NCI-H82 treated with DMSO at 0.1 percent for 48 hours (cell line): ENCODE measurements around the gene SAMD9L.
"Not testable (repeated sequence)": the region's sequence is repeated elsewhere in the genome, so short reads cannot be mapped to it uniquely, and the experiment has no call there.

ENCODE experiments used
- DNase-seq: peaks from one replicate; lab custom pipeline; 2025; ENCODE audit not compliant: unreplicated experiment; lab: John Stamatoyannopoulos, UW

Gene SAMD9L

DNA sequence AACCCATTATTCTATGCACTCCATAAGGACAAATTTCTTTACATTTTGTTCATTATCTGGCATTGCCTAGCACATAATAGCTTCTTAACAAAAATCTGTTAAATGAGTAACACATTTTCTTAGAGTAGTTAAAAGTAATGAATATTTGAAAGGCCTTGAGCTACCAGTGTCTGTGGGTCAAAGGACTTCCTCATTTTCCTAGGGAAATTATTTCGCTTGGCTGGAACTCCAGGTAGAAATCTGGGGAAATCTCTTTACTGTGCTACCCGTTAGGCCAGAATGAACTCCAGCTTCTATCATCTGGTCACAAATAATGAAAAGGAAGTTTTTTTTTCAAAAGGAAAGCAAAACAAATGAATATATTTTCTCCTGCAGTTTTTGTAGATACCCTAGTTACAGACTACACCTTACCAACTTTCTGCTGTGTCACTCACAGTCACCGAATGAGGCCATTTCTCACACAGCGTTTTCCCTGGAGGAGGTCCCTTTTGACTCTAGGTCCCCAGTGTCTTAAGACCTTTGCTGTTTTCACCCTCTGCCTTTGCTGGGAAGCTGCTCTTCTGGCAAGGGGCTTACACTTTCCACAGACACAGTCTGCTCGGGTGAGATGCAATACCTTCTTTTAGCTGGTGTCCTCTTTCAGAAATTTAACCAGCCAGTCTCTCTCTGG is 1.6 kb downstream of the SAMD9L start:
- no peak for DNase-seq

GRCh38 chr7:93146036-93146435 is 2.1 kb downstream of the SAMD9L start:
- peak; percentile 19 for DNase-seq

DNA sequence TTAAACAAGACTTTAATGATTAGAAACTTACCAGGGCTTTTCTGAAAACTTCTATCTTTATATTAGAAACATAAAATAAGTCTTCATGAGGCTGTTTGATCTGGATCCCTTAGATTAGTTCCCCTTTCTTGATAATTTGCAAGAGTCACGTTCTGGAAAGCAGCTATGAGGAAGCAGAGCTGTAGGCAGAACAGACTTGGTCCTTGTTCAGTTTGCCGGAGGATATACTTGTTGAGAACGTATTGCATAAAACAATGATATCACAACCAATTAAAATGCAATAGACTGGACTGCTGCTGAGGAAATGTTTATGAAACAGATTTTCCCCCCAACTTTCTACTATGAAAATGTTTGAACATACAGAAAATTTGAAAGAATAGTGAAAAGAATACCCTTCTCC is 2.8 kb downstream of the SAMD9L start:
- no peak for DNase-seq

DNA sequence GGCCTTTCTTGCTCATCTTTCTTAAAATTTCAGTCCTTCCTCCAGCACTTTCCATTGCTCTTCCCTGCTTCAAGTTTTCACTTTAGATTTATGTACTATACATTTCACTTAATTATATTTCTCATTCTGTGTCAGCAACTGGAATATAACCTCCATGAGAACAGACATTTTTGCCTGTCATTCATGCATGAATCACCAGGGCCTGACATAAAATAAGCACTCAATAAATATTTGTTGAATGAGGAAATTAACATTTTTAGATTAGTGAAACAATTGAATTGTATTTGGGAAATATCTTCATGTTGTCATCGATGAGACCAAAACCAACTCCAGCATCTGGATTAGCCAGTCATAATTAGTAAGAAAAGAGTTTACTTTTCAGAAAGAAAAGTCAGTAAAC is 6.1 kb downstream of the SAMD9L start:
- DNase-seq, result no peak

DNA sequence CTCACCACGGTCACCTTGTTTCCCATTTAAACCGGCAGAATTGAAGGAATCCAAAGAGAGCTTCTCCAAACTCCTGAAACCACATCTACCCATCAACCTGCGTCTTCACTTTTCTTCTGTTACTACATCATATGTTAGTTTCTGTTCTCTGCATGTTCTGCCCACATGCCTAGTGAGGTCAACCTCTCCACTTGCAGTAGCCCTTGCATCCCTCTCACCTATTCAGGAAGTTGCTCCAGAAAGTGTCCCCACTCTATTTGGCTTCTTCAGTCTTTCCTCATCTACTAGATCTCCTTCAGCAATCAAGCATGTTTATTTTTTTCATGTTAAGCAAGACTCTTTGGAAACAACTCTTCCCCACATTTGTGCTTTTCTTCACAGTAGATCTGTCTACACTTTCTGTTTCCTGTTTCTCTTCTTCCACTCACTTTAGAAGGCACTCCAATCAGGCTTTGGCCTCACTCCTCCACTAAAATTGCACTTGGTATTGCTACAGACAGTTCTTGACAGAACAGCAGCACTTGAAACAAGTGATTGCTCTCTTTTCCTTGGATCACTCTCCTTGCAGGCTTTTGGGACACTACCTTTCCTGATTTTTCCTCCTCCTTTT is 7.5 kb downstream of the SAMD9L start:
- DNase-seq, result no peak

DNA sequence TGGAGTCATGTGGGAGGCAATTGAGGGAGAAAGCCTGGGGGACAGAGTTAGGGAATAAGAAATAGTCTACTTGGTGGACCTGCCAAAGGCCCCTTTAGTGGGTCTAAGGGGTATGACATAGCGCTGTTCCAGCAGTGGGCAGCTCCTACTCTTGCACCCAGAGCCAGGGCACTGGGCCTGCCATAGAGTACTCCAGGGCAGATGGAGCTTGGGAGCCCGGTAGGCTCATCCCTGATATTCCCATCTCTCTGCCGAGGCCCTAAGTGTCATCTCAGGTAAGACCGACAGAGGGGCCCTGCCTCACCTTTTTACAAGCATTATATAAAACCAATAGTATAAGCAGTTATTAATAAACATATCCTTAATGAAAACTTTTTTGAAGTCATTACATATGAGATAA is 9.6 kb downstream of the SAMD9L start:
- no peak for DNase-seq

DNA sequence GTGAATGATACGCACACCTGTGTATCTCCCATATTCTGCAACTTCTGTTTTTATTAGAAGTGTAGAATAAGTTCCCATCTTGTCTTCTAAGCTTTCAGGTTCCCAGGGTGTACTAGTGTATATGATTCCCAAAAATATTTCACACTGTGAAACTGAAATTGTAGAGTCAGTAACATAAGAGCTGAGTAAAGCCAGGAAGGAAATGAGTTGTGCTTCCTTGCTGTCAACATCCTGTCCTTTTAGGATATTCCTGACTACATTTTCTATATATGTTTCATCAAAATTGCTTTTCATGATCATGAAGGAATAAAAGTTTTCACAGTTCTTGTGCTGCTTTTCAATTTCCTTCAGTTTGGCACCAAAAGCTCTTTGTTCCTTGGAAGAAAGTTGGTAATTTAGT is 15.2 kb downstream of the SAMD9L start:
- DNase-seq, result no peak

GRCh38 chr7:93132216-93132615 is 16.0 kb downstream of the SAMD9L start:
- DNase-seq, result no peak

GRCh38 chr7:93126954-93127353 is 21.2 kb downstream of the SAMD9L start:
- not testable (repeated sequence) for DNase-seq

- DNase-seq, result not testable (repeated sequence)
Observed at GRCh38 chr7:93123532-93123931, 24.7 kb downstream of the SAMD9L start.

- DNase-seq, result no peak
Observed at GRCh38 chr7:93120592-93121549, 27.3 kb downstream of the SAMD9L start.

- DNase-seq, result no peak
Observed at GRCh38 chr7:93119191-93119905, 28.8 kb downstream of the SAMD9L start.

GRCh38 chr7:93117852-93118530 is 30.2 kb downstream of the SAMD9L start, which contains the start of gene SAMD9:
SAMD9 (minus strand) TSS chr7:93117979; CDS start chr7:93106097, 11,882 bp downstream.
- peak; percentile 22 for DNase-seq

DNA sequence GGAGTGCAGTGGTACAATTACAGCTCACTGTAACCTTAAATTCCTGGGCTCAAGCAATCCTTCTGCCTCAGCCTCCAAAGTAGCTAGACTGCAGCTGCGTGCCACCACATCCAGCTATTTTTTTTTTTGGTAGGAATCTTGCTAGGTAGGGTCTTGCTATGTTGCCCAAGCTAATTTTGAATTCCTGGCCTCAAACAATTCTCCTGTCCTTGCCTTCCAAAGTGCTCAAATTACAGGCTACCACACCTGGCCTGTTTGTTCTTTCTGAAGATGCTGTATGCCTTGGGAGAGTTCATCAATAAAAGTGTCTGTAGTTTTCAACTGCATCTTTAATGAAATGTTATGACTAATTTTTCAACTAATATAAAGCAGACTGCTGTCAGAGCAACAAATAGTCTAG is 30.9 kb downstream of the SAMD9L start:
- DNase-seq, result no peak

- no peak for DNase-seq
Observed at GRCh38 chr7:93115796-93116195, 32.4 kb downstream of the SAMD9L start.

GRCh38 chr7:93108003-93108402 is 40.2 kb downstream of the SAMD9L start:
- no peak for DNase-seq

- no peak for DNase-seq
Observed at GRCh38 chr7:93097388-93097787, 50.8 kb downstream of the SAMD9L start.

GRCh38 chr7:93092757-93093370 is 55.3 kb downstream of the SAMD9L start:
- DNase-seq, result peak; percentile 14
